Activated naive CD4-positive, alpha-beta T cell treated with anti-CD3 and anti-CD28 coated beads, Interleukin-2, amount 50 U/mL, for 24 hours (primary cell): ENCODE measurements around the gene ACOXL.
"Not testable (repeated sequence)": the region's sequence is repeated elsewhere in the genome, so short reads cannot be mapped to it uniquely, and the experiment has no call there.

Experiments used
- H3K27ac Mint-ChIP-seq: one replicate; pipeline ENCODE4 v1.8.0; 2021; ENCODE audit warnings: mild to moderate bottlenecking, mixed read lengths
- H3K27me3 Mint-ChIP-seq: one replicate; pipeline ENCODE4 v1.8.0; 2021; ENCODE audit warnings: mixed read lengths
- H3K36me3 Mint-ChIP-seq: one replicate; pipeline ENCODE4 v1.8.0; 2021; ENCODE audit warnings: mixed read lengths
- H3K4me1 Mint-ChIP-seq: one replicate; pipeline ENCODE4 v1.8.0; 2021; ENCODE audit warnings: mixed read lengths
- H3K4me3 Mint-ChIP-seq: one replicate; pipeline ENCODE4 v1.8.0; 2021; ENCODE audit warnings: mild to moderate bottlenecking, mixed read lengths
- H3K9me3 Mint-ChIP-seq: one replicate; pipeline ENCODE4 v1.8.0; 2021; ENCODE audit warnings: mixed read lengths

Gene ACOXL

DNA sequence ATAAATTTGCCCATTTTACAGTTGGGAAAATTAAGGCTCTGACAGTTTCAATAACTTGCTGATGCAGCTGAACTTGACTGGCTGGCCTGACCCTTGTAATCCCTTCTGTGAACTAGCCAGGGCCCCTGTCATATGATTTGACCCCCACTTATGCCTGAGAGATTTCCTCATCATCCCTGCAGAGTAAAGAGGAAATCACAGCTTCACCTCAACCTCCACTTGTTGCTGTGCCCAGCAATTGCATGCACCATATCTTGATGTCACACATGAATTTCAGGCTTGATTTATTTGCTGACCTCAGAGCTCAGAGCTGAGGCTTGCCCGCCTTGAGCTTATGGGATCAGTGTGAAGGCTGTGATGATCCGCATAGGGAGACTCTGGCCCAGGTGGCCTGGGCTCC lies 108.1 kb downstream of the ACOXL start:
- Mint-ChIP-seq H3K9me3 (no peaks in the 10 kb centered on the region), H3K4me3 (no peak overlapping the region), H3K4me1 (peaks cover 15% of the 10 kb centered on the region), H3K27me3 (peaks cover 8% of the 10 kb centered on the region), H3K27ac (no peak overlapping the region), H3K36me3 (no peaks in the 10 kb centered on the region)

DNA sequence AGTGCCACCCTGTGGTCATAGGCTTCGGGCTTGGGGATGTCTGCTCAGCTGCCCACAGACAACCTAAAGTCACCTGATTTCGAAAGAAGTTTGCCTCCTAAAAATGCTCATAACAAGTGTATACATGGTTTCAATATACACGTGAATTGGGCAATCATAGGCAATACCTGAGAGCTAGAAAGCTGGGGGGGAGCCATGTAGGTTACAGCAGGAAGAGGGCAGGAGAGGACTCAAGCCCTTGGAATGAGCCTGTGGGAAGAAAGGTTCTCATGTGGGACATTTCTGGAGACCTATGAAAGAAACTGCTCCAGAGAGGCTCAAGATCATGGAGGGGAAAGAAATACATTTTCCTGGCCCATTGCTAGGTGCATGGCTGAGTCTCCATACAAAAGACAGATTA lies 109.7 kb downstream of the ACOXL start:
- peaks cover 29% of the 10 kb centered on the region for H3K4me1 Mint-ChIP-seq

DNA sequence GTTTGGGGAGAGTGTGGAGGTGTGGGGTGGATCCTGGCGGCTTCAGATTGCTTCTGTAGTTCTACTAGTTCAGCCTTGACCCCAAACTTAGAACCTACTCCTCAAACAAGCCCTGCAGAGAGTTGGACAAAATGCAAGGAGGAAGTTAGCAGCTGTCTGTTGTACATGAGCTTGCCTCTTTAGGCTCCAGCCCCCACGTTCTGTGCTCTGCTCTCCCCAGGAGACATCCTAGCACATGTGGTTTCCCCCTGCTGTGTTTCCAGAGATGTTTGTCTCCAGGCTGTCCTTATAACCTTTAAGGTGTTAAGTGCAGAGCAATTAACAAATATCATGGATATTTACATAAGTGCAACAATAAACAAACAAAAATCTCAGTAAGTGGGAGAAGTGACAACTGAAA lies 111.1 kb downstream of the ACOXL start:
- peaks cover 38% of the 10 kb centered on the region for H3K4me1 Mint-ChIP-seq
- H3K27me3 Mint-ChIP-seq = peaks cover 8% of the 10 kb centered on the region
- no peaks in the 10 kb centered on the region for H3K36me3 Mint-ChIP-seq
- H3K9me3 Mint-ChIP-seq = no peaks in the 10 kb centered on the region
- H3K27ac Mint-ChIP-seq = peak overlapping the region; percentile 75
- no peak overlapping the region for H3K4me3 Mint-ChIP-seq

More for the DNA sequence above, 109.7 kb downstream of the ACOXL start:
- no peak overlapping the region for H3K27ac Mint-ChIP-seq
- H3K27me3 Mint-ChIP-seq = peaks cover 8% of the 10 kb centered on the region
- H3K9me3 Mint-ChIP-seq = no peaks in the 10 kb centered on the region
- H3K4me3 Mint-ChIP-seq = no peak overlapping the region
- no peaks in the 10 kb centered on the region for H3K36me3 Mint-ChIP-seq

DNA sequence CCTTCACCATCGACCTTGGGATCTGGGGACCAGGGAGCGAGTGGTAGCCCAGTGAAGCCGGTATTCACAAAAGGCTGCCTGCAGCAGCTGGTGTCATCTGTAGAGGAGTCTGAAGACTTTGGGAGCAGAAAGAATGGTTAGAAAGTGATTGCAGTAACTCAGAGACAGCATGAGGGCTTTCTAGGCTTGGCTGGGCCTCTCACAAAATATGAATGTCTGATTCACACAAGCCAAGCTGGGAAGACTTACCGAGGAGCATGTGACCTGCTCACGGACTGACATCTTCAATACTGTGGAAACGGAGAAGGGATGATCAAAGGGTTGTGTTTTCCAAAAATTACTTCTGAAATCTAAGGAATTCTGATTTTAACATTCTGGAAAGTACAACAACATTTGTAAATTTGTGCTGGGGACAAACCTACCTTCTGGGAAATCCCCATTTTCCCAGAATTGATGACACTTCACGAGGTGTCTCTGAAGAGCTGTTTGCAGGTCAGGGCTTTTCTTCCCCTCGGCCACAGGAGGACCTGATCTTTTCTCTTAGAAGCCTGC lies 111.7 kb downstream of the ACOXL start:
- Mint-ChIP-seq H3K4me3 (no peak overlapping the region), H3K9me3 (no peaks in the 10 kb centered on the region), H3K27me3 (peaks cover 8% of the 10 kb centered on the region), H3K36me3 (no peaks in the 10 kb centered on the region), H3K27ac (peak overlapping the region; percentile 75), H3K4me1 (peaks cover 41% of the 10 kb centered on the region)

DNA sequence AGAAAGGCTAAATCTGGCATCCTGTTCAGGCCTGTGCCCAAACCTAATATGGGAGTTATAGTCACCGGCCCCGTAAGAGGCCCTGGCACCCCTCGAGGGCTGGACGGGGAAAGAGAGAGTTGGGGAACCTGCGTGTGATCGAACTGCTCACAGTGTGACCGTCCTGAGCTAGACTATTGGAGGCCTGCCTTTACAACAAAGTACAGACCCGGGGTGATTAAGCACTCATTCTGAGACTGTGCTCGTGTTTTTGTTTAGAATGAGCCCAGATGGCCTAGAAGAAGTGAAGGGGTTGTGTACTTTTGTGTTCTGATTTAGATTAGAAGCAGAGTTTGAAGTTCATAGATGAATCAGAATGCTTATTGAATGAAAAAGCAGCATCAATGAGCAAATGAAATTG lies 115.3 kb downstream of the ACOXL start:
- H3K27ac Mint-ChIP-seq = no peak overlapping the region
- peaks cover 5% of the 10 kb centered on the region for H3K27me3 Mint-ChIP-seq
- H3K4me1 Mint-ChIP-seq = peaks cover 54% of the 10 kb centered on the region
- H3K4me3 Mint-ChIP-seq = no peak overlapping the region
- no peaks in the 10 kb centered on the region for H3K9me3 Mint-ChIP-seq
- H3K36me3 Mint-ChIP-seq = no peaks in the 10 kb centered on the region

DNA sequence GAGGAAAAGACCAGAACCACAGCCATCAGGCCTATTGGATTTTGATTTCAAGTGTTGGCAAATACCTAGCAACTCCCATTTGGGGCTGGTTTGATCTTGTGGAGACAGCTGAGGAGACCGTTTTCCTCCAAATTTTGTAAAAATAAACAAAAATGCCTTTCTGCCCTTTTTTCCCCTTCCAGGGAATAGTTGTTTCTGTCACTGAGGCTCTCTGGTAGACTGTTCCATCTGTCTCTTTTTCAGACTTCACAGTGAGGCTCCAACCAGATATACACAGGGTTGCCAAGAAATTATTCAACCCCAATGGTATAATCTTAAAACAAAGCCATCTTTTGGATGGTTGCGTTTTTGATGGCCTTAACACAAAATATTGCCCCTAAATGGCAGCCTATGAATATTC lies 115.7 kb downstream of the ACOXL start:
- no peak overlapping the region for H3K4me3 Mint-ChIP-seq
- peaks cover 4% of the 10 kb centered on the region for H3K27me3 Mint-ChIP-seq
- no peaks in the 10 kb centered on the region for H3K9me3 Mint-ChIP-seq
- H3K4me1 Mint-ChIP-seq = peaks cover 58% of the 10 kb centered on the region
- no peak overlapping the region for H3K27ac Mint-ChIP-seq
- no peaks in the 10 kb centered on the region for H3K36me3 Mint-ChIP-seq

DNA sequence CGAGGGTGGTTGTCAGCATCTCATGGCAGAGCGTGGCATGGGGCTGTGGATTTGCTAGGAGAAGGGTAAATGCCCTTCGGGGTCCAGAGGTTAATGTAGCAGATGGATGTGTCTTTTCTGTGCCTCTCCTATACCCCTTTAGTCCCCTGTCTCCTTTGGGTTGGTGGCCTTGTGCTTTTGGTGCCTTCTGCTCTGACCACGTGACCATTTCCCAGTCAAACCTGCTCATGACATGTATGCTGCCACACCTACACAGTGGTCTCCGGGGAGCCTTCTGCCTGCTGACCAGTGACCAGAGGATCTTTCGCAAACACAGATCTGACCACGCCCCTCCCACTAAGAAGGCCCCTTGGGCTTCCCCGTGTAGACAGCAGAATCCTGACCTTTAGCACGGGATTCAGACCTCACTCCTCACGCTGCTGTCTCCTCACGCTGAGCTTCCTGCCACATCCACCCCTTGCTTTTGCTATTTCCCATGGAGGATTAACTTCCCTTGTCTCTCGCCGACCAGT lies 116.2 kb downstream of the ACOXL start:
- Mint-ChIP-seq H3K27me3 (peaks cover 4% of the 10 kb centered on the region), H3K4me1 (peaks cover 62% of the 10 kb centered on the region), H3K36me3 (no peaks in the 10 kb centered on the region), H3K9me3 (no peaks in the 10 kb centered on the region), H3K4me3 (no peak overlapping the region), H3K27ac (peak overlapping the region; percentile 38)

DNA sequence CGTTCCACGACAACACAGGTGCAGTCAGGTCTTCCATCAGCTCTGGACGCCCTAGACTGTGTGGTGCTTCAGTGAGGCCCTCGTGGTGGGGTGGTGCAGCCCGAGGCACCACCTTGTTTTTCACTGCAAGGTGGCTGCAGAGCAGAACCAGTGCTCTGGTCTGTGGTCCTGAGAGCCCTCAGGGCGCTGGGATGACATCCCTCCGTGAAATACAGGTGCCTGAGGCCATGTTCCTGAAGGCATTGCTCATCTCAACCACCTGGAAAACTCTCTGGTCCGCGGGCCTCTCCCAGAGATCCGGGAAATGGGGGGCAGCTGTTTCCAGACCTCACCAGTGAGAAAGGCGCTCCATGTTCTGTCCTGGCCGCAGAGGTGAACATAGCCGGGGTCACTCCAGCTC lies 119.2 kb downstream of the ACOXL start:
- H3K4me1 Mint-ChIP-seq = peaks cover 59% of the 10 kb centered on the region
- H3K4me3 Mint-ChIP-seq = no peak overlapping the region
- H3K27me3 Mint-ChIP-seq = peaks cover 8% of the 10 kb centered on the region
- no peaks in the 10 kb centered on the region for H3K9me3 Mint-ChIP-seq
- H3K36me3 Mint-ChIP-seq = no peaks in the 10 kb centered on the region
- H3K27ac Mint-ChIP-seq = no peak overlapping the region

DNA sequence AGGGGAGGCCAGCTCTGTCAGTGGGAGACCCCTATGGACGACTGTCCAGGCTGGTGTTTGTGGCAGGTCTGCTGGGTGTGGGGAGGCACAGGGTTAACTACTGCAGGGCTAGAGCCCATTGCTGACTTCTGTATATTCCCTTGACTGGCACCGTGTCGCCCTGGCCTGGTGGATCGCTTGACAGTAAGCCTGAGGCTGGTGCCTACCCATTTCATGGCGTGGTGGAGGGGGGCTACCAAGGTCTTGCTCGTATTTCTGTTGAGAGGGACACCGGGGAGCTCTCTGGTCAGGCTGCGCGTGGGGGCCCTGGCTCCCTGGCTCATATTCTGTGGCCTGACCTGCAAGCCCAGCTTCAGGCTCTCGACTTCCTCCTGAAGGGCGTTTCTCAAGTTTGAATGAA lies 119.7 kb downstream of the ACOXL start:
- Mint-ChIP-seq H3K4me3 (no peak overlapping the region), H3K4me1 (peaks cover 54% of the 10 kb centered on the region), H3K27me3 (peaks cover 9% of the 10 kb centered on the region), H3K36me3 (no peaks in the 10 kb centered on the region), H3K27ac (peak overlapping the region; percentile 55), H3K9me3 (no peaks in the 10 kb centered on the region)

DNA sequence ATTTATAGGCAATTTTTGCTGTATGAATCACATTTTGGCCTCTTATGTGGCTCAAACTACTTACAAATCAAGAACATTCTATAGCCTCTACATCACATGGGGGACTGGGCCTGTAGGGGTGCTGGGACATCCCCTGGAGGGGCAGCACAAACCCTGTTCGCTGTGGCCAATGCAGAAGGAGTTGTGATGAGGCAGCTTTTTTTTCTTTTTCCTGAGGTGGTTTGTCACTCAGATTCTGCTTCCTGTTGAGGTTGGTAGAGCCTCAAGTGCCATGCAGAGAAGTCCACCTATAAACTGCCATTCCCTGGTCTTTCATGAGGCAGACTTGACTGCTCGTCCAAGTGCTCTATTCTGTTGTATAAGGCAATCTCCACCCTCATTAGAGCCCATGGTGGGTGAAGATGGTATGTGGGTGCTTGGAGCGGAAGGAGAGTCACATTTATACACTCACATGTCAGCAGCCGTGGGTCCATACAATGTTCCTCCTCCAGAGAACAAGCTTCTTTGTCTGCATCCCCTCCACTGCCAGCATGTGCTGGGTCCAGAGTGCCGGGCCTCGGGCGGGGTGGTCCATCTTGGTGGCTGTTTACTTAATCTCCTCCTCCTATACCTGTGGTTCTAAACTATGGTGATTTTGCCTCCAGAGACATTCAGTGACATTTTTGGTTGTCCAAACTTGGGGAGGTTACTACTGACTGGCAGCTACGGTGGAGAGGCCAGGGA lies 120.3 kb downstream of the ACOXL start:
- peaks cover 47% of the 10 kb centered on the region for H3K4me1 Mint-ChIP-seq
- no peaks in the 10 kb centered on the region for H3K36me3 Mint-ChIP-seq
- H3K27me3 Mint-ChIP-seq = peaks cover 9% of the 10 kb centered on the region
- H3K4me3 Mint-ChIP-seq = no peak overlapping the region
- H3K27ac Mint-ChIP-seq = peak overlapping the region; percentile 55
- H3K9me3 Mint-ChIP-seq = no peaks in the 10 kb centered on the region

DNA sequence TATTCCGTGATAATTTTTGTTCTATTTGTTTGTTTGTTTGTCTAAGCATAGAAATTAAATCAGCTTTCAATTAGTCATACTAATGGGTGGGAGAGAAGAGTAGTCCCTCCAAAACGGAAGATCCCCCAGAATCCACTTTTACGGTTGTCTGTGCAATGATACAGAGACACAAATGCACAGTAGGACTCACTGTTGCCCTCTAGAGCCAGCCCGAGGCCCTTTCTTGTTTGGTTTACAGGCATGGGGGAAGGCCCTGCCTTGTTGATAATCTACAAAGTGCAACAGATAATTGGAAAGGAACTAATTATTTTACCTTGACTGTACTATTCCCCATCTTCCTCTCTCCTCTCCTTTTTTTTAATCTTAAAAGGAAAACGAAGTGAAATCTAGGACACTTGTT lies 121.1 kb downstream of the ACOXL start:
- Mint-ChIP-seq H3K27me3 (peaks cover 9% of the 10 kb centered on the region), H3K4me3 (no peak overlapping the region), H3K27ac (no peak overlapping the region), H3K9me3 (no peaks in the 10 kb centered on the region), H3K36me3 (no peaks in the 10 kb centered on the region), H3K4me1 (peaks cover 50% of the 10 kb centered on the region)

DNA sequence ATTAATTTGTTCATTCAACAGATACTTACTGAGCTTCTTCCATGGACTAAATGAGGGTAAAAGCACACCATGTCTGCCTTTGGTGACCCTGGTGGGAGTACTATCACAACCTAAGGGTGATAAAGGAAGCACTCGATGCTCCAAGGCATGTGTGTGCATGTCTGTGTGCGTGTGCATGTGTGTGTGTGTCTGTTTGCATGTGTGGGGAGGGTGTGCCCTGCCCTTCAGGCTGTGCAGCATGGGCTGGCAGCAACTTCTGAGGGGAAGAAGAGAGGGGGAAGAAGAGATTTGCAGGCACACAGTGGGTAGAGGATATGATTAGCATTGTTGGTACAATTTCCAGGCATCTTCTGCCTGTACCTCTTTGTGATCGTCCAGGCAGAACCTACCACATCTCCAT lies 121.6 kb downstream of the ACOXL start:
- H3K27ac Mint-ChIP-seq = no peak overlapping the region
- peaks cover 52% of the 10 kb centered on the region for H3K4me1 Mint-ChIP-seq
- H3K27me3 Mint-ChIP-seq = peaks cover 9% of the 10 kb centered on the region
- H3K9me3 Mint-ChIP-seq = no peaks in the 10 kb centered on the region
- H3K36me3 Mint-ChIP-seq = no peaks in the 10 kb centered on the region
- H3K4me3 Mint-ChIP-seq = no peak overlapping the region

DNA sequence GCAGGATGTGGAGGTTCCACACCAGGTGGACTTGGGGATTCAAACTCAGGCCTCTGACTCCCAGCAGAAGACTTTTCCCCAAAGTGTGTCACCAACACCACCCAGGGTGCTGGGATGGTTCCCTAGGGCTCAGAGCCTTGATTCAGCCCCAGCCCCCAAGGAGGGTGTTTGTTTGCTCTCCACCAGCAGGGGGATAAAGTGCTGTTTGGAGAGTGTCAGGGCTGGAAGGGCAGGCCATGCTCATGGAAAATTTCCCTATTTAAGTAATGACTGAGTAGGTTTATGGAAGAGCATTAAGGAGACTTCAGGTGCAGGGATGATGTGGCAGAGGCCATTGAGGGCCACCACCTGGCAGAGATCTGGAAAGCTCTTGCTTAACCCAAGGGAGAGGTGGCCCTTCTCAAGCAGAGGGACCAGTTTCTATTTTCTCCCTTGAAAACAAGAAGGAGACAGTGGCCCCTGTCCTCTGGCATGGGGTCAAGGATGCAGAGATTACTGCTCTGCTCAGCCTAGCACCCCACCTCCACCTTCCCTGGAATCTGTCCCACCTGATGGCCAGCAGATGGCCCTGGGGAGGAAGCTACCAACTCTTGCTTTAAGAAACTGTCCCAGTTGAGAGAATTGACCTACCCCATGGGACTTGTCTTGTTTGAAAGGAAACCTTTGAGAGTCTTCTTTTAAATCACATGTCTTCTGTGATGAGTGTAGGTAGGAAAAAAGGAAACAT lies 122.1 kb downstream of the ACOXL start:
- peaks cover 56% of the 10 kb centered on the region for H3K4me1 Mint-ChIP-seq
- H3K27ac Mint-ChIP-seq = no peak overlapping the region
- no peak overlapping the region for H3K4me3 Mint-ChIP-seq
- H3K27me3 Mint-ChIP-seq = peaks cover 14% of the 10 kb centered on the region
- H3K36me3 Mint-ChIP-seq = no peaks in the 10 kb centered on the region
- H3K9me3 Mint-ChIP-seq = no peaks in the 10 kb centered on the region

DNA sequence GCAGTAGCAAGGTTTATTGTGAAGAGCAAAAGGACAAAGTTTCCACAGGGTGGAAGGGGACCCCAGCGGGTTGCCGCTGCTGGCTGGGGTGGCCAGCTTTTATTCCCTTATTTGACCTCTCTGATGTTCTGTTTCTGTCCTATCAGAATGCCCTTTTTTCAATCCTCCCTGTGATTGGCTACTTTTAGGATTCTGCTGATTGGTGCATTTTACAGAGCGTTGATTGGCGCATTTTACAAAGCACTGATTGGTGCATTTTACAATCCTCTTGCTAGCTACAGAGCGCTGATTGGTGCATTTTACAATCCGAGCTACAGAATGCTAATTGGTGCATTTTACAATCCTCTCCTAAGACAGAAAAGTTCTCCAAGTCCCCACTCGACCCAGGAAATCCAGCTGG lies 123.5 kb downstream of the ACOXL start:
- peak overlapping the region; percentile 3 for H3K27ac Mint-ChIP-seq
- H3K9me3 Mint-ChIP-seq, H3K4me3 Mint-ChIP-seq, H3K36me3 Mint-ChIP-seq: not testable (repeated sequence)
- peaks cover 17% of the 10 kb centered on the region for H3K27me3 Mint-ChIP-seq
- peaks cover 67% of the 10 kb centered on the region for H3K4me1 Mint-ChIP-seq

DNA sequence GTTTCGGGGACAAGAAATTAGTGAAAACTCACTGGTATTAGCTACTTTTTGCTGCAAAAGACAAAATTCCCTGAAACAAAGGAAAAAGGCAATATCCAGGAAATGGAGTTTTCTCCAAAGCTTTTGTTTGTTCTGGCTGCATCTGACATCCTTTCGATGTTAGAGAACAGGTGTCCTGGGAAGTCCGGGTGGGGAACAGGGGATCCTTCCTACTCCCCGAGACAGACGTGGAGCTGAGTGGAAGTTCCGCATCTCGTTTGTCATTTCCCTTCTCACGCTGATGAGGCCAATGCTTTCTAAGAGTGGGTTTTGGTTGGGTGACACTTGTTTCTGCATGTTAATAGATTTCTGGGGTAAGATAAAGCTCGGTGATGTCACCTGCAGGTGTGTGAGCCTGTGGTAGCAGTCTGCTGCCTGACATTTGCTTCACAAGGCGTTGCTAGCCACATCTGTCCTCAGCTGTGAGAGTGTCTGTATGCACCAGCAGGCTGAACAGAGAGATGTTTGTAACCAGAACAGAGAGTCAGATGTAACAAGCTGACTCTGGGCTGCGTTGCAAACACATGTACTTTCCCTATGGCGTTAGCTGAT lies 125.9 kb downstream of the ACOXL start:
- Mint-ChIP-seq H3K4me3 (peak overlapping the region; percentile 53), H3K27me3 (peaks cover 24% of the 10 kb centered on the region), H3K36me3 (no peaks in the 10 kb centered on the region), H3K9me3 (no peaks in the 10 kb centered on the region), H3K4me1 (peaks cover 48% of the 10 kb centered on the region), H3K27ac (peak overlapping the region; percentile 46)
